ENCODE results near the gene CCDC63.

The CCDC63 gene

DNA sequence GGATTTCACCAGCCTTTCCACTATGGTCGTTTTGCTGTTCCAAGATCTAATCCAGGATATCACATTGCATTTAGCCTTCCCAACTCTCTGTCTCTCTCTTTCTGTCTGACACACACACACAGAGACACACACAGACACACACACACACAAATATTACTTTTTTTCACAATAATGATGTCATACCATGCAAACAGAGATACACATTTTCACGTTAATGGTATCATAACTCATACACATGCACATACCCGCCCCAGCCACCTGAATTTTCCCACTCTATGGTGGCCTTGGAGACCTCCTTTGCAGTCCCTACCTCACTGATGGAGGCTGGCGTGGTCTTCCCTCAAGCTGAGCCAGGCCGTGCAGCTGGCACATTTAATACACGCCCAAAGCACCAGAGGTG is 80.8 kb downstream of the CCDC63 start:
- in situ Hi-C loops (cut with HindIII; ENCODE audit: low sequenced_read_pairs): no loop called here
- H3K4me3 ChIP-seq (ENCODE audit: low read depth, low read length): no peak overlapping the region
- TF ChIP-seq, protein P1, sequence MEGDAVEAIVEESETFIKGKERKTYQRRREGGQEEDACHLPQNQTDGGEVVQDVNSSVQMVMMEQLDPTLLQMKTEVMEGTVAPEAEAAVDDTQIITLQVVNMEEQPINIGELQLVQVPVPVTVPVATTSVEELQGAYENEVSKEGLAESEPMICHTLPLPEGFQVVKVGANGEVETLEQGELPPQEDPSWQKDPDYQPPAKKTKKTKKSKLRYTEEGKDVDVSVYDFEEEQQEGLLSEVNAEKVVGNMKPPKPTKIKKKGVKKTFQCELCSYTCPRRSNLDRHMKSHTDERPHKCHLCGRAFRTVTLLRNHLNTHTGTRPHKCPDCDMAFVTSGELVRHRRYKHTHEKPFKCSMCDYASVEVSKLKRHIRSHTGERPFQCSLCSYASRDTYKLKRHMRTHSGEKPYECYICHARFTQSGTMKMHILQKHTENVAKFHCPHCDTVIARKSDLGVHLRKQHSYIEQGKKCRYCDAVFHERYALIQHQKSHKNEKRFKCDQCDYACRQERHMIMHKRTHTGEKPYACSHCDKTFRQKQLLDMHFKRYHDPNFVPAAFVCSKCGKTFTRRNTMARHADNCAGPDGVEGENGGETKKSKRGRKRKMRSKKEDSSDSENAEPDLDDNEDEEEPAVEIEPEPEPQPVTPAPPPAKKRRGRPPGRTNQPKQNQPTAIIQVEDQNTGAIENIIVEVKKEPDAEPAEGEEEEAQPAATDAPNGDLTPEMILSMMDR (IDR thresholded peaks at IDR 0.05; ENCODE audit: low read depth, low read length): no peak
- DNase-seq (ENCODE audit: low read depth, low spot score): no peak

DNA sequence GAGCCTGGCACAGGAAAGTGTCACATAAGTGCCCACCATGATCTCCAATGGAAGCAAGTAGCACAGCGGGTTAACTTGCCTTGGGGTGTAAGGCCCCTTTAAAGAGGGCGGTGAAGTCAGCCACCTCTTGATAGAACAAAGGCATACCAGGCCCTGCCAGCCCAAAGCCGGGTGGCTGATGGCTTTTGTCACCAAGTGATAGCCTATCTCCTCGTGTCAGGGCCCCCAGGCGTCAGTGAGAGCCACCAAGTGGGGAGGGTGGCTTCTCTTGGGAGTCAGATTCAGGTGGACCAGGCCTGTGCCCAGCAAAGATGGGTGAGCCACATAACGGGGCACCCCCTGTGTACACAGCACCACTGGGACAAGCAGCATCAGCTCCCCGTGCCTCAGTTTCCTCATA is 81.9 kb downstream of the CCDC63 start:
- in situ Hi-C loops (cut with HindIII; ENCODE audit: low sequenced_read_pairs): no loop called here
- TF ChIP-seq, protein P1 (IDR thresholded peaks at IDR 0.05; ENCODE audit: low read depth, low read length): no peak
- H3K4me3 ChIP-seq (ENCODE audit: low read depth, low read length): no peak overlapping the region
- DNase-seq (ENCODE audit: low read depth, low spot score): no peak

DNA sequence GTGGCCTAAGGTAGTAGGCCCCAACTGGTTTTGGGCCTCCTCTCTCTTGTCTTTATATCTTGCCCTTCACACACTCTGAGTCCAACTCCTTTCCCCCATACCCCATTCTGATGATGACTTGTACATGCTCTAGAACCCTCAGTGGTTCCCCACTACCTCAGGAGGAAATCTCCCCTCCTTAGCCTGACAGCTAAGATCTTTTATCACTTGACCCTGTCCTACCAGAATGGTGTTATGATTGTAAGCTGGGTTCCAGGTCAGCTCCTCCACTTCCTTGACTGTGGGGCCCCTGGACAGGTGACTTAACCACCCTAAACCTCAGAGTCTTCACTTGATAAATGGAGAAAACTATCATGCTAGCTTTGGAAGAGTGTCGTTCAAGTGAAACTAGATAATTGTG is 83.0 kb downstream of the CCDC63 start:
- TF ChIP-seq, protein P1 (IDR thresholded peaks at IDR 0.05; ENCODE audit: low read depth, low read length): no peak
- DNase-seq (ENCODE audit: low read depth, low spot score): no peak
- in situ Hi-C loops (cut with HindIII; ENCODE audit: low sequenced_read_pairs): no loop called here
- no peak overlapping the region for H3K4me3 ChIP-seq (ENCODE audit: low read depth, low read length)

DNA sequence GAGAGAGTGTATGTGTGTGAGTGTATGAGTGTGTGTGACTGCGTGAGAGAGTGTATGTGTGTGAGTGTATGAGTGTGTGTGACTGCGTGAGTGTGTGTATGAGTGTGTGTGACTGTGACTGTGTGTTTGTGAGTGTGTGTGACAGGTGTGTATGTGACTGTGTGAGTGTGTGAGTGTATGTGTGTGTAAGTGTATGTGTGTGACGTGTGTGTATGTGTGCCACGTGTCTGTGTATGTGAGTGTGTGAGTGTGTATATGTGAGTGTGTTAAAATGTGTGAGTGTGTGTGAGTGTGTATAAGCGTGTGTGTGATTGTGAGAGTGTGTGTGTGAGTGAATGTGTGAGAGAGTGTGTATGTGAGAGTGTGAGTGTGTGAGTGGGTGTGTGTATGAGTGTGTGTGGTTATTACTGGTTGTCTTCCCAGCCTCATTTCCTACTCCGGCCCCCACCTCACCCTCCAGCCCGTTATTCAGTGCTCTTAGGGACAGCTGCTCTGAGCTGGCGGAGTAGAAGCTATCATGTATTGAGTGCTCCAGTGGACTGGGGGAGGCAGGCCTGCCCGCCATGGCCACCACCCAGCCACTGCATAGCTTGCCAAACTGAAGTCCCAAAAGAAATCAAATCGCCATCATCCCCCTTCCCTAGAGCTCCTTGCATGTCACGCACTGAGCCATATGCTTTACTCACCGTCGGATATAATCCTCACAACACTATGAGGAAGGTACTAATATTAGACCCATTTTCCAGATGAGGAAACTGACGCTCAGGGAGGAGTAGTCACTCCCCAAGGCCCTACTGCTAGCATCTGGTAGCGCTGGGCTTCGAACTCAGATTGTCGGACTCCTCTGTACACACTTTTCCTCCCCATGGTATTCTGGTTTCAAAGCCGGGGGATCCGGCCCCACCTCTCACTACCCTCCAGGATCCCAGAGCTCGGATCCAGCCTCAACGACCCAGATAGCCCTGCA is 83.8 kb downstream of the CCDC63 start:
- DNase-seq (ENCODE audit: low read depth, low spot score): no peak
- in situ Hi-C loops (cut with HindIII; ENCODE audit: low sequenced_read_pairs): no loop called here
- no peak overlapping the region for H3K4me3 ChIP-seq (ENCODE audit: low read depth, low read length)
- TF ChIP-seq, protein P1 (IDR thresholded peaks at IDR 0.05; ENCODE audit: low read depth, low read length): no peak

DNA sequence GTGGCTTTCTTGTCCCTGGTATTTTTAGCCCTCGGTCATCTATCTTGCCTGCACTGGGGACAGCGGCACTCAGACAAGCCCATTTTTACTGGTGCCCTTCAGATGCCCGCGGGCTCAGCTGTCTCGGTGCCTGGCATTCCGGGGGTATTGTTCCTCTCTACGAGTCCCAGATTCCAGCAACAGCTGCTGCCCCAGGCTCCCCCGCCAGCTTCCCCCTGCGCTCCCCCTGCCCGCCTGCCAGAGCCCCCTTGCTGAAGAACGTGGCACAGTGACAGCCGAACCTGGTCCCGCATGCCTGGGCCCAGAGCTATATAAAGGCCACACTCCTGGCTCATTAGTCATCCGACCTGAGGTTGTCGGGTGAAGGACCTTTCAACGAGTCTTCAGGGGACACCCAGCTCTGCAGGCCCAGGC is 84.5 kb downstream of the CCDC63 start:
- in situ Hi-C loops (cut with HindIII; ENCODE audit: low sequenced_read_pairs): no loop called here
- no peak for DNase-seq (ENCODE audit: low read depth, low spot score)
- H3K4me3 ChIP-seq (ENCODE audit: low read depth, low read length): no peak overlapping the region
- TF ChIP-seq, protein P1 (IDR thresholded peaks at IDR 0.05; ENCODE audit: low read depth, low read length): no peak

DNA sequence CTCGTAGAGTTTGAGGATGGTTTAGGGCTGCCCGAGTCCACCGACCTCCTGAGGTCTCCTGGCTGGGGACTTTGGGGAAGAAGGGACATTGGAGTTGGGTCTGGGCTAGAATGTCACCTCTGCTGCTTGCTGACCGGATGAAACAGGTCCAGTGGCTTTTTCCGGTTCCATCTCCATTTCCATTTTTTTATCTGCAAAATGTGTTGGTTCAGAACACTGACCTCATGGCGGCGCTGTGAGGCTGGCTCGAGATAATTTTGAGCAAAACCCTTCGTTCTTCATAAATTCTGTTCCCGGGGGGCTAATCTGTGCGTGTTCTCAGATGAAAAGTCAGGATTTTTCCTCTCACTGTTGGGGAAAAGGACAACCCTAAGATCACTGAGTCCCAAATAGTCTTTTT is 85.3 kb downstream of the CCDC63 start:
- TF ChIP-seq, protein P1 (IDR thresholded peaks at IDR 0.05; ENCODE audit: low read depth, low read length): peak; percentile 43
- H3K4me3 ChIP-seq (ENCODE audit: low read depth, low read length): no peak overlapping the region
- in situ Hi-C loops (cut with HindIII; ENCODE audit: low sequenced_read_pairs): no loop called here
- DNase-seq (ENCODE audit: low read depth, low spot score): no peak
